Subcutaneous adipose tissue (tissue), 4 donors: ENCODE data around the gene S1PR3. TPM values are rescaled to one million over a fixed set of nuclear protein-coding genes. Genes with fewer than 3 reads are reported as not detected.

Experiments
- CTCF ChIP-seq: fragments of 450-650 bp; IDR thresholded peaks from one replicate; pipeline ENCODE4 v1.5.1; 2016; ENCODE audit warnings: low read depth, mild to moderate bottlenecking, control low read depth, antibody characterized with exemption, moderate library complexity
- total RNA-seq, 4 donors: library from RNA; depleted of rRNA; stranded (reverse); fragments of >200 nt; gene quantifications; one replicate each; pipeline ENCODE4 v1.1.0, GENCODE V29; 2016

The S1PR3 gene
- total RNA-seq, 4 donors from 2014 or later, result 6.2 to 22.1 (median 15.3) TPM

GRCh38 chr9:89021154-89021803, 30.0 kb downstream of the S1PR3 start:
- TF ChIP-seq CTCF, result no peak

- no peak for TF ChIP-seq CTCF
Measured at GRCh38 chr9:89022001-89022759, 30.9 kb downstream of the S1PR3 start.

GRCh38 chr9:89022902-89023301, 31.6 kb downstream of the S1PR3 start:
- no peak for TF ChIP-seq CTCF

- no peak for TF ChIP-seq CTCF
Measured at GRCh38 chr9:89023740-89024139, 32.5 kb downstream of the S1PR3 start.

GRCh38 chr9:89024727-89025126, 33.5 kb downstream of the S1PR3 start:
- TF ChIP-seq CTCF, result no peak

- TF ChIP-seq CTCF, result no peak
Measured at GRCh38 chr9:89025553-89025952, 34.3 kb downstream of the S1PR3 start.

- no peak for TF ChIP-seq CTCF
Measured at GRCh38 chr9:89026876-89027275, 35.6 kb downstream of the S1PR3 start.
